ENCODE results near the gene RPLP2.
A peak's percentile ranks its signal among the peaks of the same experiment; 100 is the strongest.

Gene RPLP2

GRCh38 chr11:823441-824291 lies 13.9 kb downstream of the RPLP2 start:
- no peak for DNase-seq (ENCODE audit: low read depth, low spot score)

- no peak for DNase-seq (ENCODE audit: low read depth, low spot score)
Measured at GRCh38 chr11:824292-824880, 14.6 kb downstream of the RPLP2 start.

GRCh38 chr11:824942-825341 lies 15.2 kb downstream of the RPLP2 start:
- no peak for DNase-seq (ENCODE audit: low read depth, low spot score)

GRCh38 chr11:825366-826226 lies 15.8 kb downstream of the RPLP2 start:
- DNase-seq (ENCODE audit: low read depth, low spot score) = no peak

- no peak for DNase-seq (ENCODE audit: low read depth, low spot score)
Measured at GRCh38 chr11:826227-826621, 16.5 kb downstream of the RPLP2 start.

GRCh38 chr11:826836-827145 lies 17.0 kb downstream of the RPLP2 start:
- no peak for DNase-seq (ENCODE audit: low read depth, low spot score)

- DNase-seq (ENCODE audit: low read depth, low spot score) = no peak
Measured at GRCh38 chr11:827146-827896, 17.6 kb downstream of the RPLP2 start.

- no peak for DNase-seq (ENCODE audit: low read depth, low spot score)
Measured at GRCh38 chr11:827897-828192, 18.1 kb downstream of the RPLP2 start, which contains the start of gene CRACR2B. Gene CRACR2B (plus strand): TSS chr11:827919. CDS start chr11:828608, 689 bp downstream.

- DNase-seq (ENCODE audit: low read depth, low spot score) = peak; percentile 28
Measured at GRCh38 chr11:828506-829175, 18.9 kb downstream of the RPLP2 start.

GRCh38 chr11:829176-829846 lies 19.5 kb downstream of the RPLP2 start:
- peak; percentile 76 for DNase-seq (ENCODE audit: low read depth, low spot score)

- DNase-seq (ENCODE audit: low read depth, low spot score) = no peak
Measured at GRCh38 chr11:829847-830294, 20.1 kb downstream of the RPLP2 start.

- DNase-seq (ENCODE audit: low read depth, low spot score) = peak; percentile 91
Measured at GRCh38 chr11:830295-831117, 20.7 kb downstream of the RPLP2 start.

- peak; percentile 83 for DNase-seq (ENCODE audit: low read depth, low spot score)
Measured at GRCh38 chr11:831118-831864, 21.5 kb downstream of the RPLP2 start.

- no peak for DNase-seq (ENCODE audit: low read depth, low spot score)
Measured at GRCh38 chr11:831961-832528, 22.3 kb downstream of the RPLP2 start.

GRCh38 chr11:832529-833113 lies 22.9 kb downstream of the RPLP2 start, which contains the start of gene CD151:
Gene CD151 (plus strand): TSS chr11:832952. CDS start chr11:836070, 3,118 bp downstream.
- DNase-seq (ENCODE audit: low read depth, low spot score) = peak; percentile 86

GRCh38 chr11:833114-833791 lies 23.5 kb downstream of the RPLP2 start:
- peak; percentile 78 for DNase-seq (ENCODE audit: low read depth, low spot score)

- DNase-seq (ENCODE audit: low read depth, low spot score) = peak; percentile 40
Measured at GRCh38 chr11:833849-834311, 24.1 kb downstream of the RPLP2 start.

Data from astrocyte of the hippocampus (primary cell).